GM19397 (cell line): ENCODE data around the gene RBM39.
"Not testable (repeated sequence)": the region's sequence is repeated elsewhere in the genome, so short reads cannot be mapped to it uniquely, and the experiment has no call there.

ENCODE experiments used
- ATAC-seq: cut with Tn5 transposase; IDR thresholded peaks from one replicate; pipeline ENCODE4 v1.9.1; 2021; ENCODE audit warnings: mild to moderate bottlenecking, moderate library complexity; ENCODE audit not compliant: unreplicated experiment

RBM39 gene

GRCh38 chr20:35685368-35685767, 56.7 kb downstream of the RBM39 start:
- not testable (repeated sequence) for ATAC-seq

GRCh38 chr20:35681960-35682359, 60.1 kb downstream of the RBM39 start:
- no peak for ATAC-seq

- no peak for ATAC-seq
These were observed 61.4 kb downstream of the RBM39 start for GRCh38 chr20:35680452-35681183.

- no peak for ATAC-seq
These were observed 67.1 kb downstream of the RBM39 start for GRCh38 chr20:35674921-35675320.

GRCh38 chr20:35673884-35674283, 68.2 kb downstream of the RBM39 start:
- no peak for ATAC-seq

GRCh38 chr20:35669681-35670080, 72.4 kb downstream of the RBM39 start:
- ATAC-seq: no peak

GRCh38 chr20:35669221-35669620, 72.8 kb downstream of the RBM39 start:
- no peak for ATAC-seq

- no peak for ATAC-seq
These were observed 76.1 kb downstream of the RBM39 start for GRCh38 chr20:35665949-35666288.

GRCh38 chr20:35664466-35665206, 77.4 kb downstream of the RBM39 start, which contains the start of the genes CPNE1 and RBM12:
Gene CPNE1 (minus strand): TSS chr20:35664900. CDS start chr20:35632923, 31,977 bp downstream.
Gene RBM12 (minus strand): TSS chr20:35664900. CDS start chr20:35655322, 9,578 bp downstream.
- peak; percentile 74 for ATAC-seq

GRCh38 chr20:35663516-35664465, 78.3 kb downstream of the RBM39 start:
- ATAC-seq: peak; percentile 37

- ATAC-seq: no peak
These were observed 79.5 kb downstream of the RBM39 start for GRCh38 chr20:35662551-35662950.

- no peak for ATAC-seq
These were observed 80.2 kb downstream of the RBM39 start for GRCh38 chr20:35661908-35662307.

GRCh38 chr20:35661053-35661452, 81.0 kb downstream of the RBM39 start:
- ATAC-seq: no peak

- ATAC-seq: no peak
These were observed 81.7 kb downstream of the RBM39 start for GRCh38 chr20:35660122-35660937.

- no peak for ATAC-seq
These were observed 84.8 kb downstream of the RBM39 start for GRCh38 chr20:35657271-35657670.

- no peak for ATAC-seq
These were observed 87.6 kb downstream of the RBM39 start for GRCh38 chr20:35654415-35654814.

GRCh38 chr20:35653893-35654292, 88.2 kb downstream of the RBM39 start:
- no peak for ATAC-seq
